GM23248 (cell line): ENCODE measurements around the gene SLC12A7.

ENCODE experiments used
- EZH2 ChIP-seq: fragments of 200-600 bp; sonication (generic); IDR thresholded peaks from 2 replicates; pipeline ENCODE4 v1.6.1; 2018; ENCODE audit warnings: antibody characterized with exemption, mild to moderate bottlenecking; ENCODE audit not compliant: insufficient read depth, poor library complexity, severe bottlenecking
- EZH2phosphoT487 ChIP-seq: fragments of 200-600 bp; sonication (generic); IDR thresholded peaks from 2 replicates; pipeline ENCODE4 v1.6.1; 2018; ENCODE audit warnings: antibody characterized with exemption, moderate library complexity, mild to moderate bottlenecking, low read depth; ENCODE audit not compliant: insufficient read depth

- TF ChIP-seq EZH2: no peak
- no peak for TF ChIP-seq EZH2phosphoT487
Measured at GRCh38 chr5:1017056-1017455, 94.8 kb downstream of the SLC12A7 start.
